Astrocyte (in vitro differentiated cells and primary cell): ENCODE measurements around the gene COL8A2. TPM values are rescaled to one million over a fixed set of nuclear protein-coding genes. Genes with fewer than 3 reads are reported as not detected.

ENCODE experiments used
- DNase-seq: peaks from one replicate; pipeline ENCODE4 v3.0.0-alpha.2; 2010; ENCODE audit warnings: low read depth
- FAIRE-seq: peaks from 2 replicates; lab custom pipeline; 2011; peaks lifted over from hg19 to GRCh38; lab: Jason Lieb, UNC
- H2AFZ ChIP-seq: 2 replicates; pipeline ENCODE4 v1.6.0; 2012; ENCODE audit warnings: low read depth, low read length, inconsistent platforms
- H3K27ac ChIP-seq: 2 replicates; pipeline ENCODE4 v1.5.1; 2011; ENCODE audit warnings: low read depth, low read length, inconsistent platforms
- H3K27me3 ChIP-seq: 2 replicates; pipeline ENCODE4 v1.6.0; 2011; ENCODE audit warnings: low read length, inconsistent platforms; ENCODE audit not compliant: insufficient read depth
- H3K36me3 ChIP-seq: 2 replicates; pipeline ENCODE4 v1.5.1; 2011; ENCODE audit warnings: low read length, inconsistent platforms; ENCODE audit not compliant: insufficient read depth
- H3K4me1 ChIP-seq: 2 replicates; pipeline ENCODE4 v1.5.1; 2011; ENCODE audit warnings: low read length, inconsistent platforms; ENCODE audit not compliant: insufficient read depth
- H3K4me2 ChIP-seq: 2 replicates; pipeline ENCODE4 v1.6.0; 2012; ENCODE audit warnings: low read length, inconsistent platforms
- H3K4me3 ChIP-seq: 2 replicates; pipeline ENCODE4 v1.5.1; 2011; ENCODE audit warnings: low read depth, mild to moderate bottlenecking, low read length, inconsistent platforms; ENCODE audit not compliant: insufficient read depth
- H3K79me2 ChIP-seq: 2 replicates; pipeline ENCODE4 v1.6.0; 2012; ENCODE audit warnings: mild to moderate bottlenecking, low read length, inconsistent platforms; ENCODE audit not compliant: insufficient read depth
- H3K9ac ChIP-seq: 2 replicates; pipeline ENCODE4 v1.6.0; 2012; ENCODE audit warnings: mild to moderate bottlenecking, low read length, inconsistent platforms
- H3K9me3 ChIP-seq: 2 replicates; pipeline ENCODE4 v1.5.1; 2012; ENCODE audit warnings: low read depth, mild to moderate bottlenecking, low read length, inconsistent platforms; ENCODE audit not compliant: insufficient read depth
- H4K20me1 ChIP-seq: 2 replicates; pipeline ENCODE4 v1.6.0; 2012; ENCODE audit warnings: low read length, inconsistent platforms; ENCODE audit not compliant: insufficient read depth
- H3K27ac Mint-ChIP-seq: one replicate; pipeline ENCODE4 v1.8.0; 2021; ENCODE audit warnings: mild to moderate bottlenecking, mixed read lengths; ENCODE audit not compliant: unreplicated experiment
- H3K27me3 Mint-ChIP-seq: one replicate; pipeline ENCODE4 v1.8.0; 2021; ENCODE audit warnings: low read depth, mixed read lengths; ENCODE audit not compliant: unreplicated experiment
- H3K36me3 Mint-ChIP-seq: one replicate; pipeline ENCODE4 v1.8.0; 2021; ENCODE audit warnings: low read depth, mixed read lengths; ENCODE audit not compliant: unreplicated experiment
- H3K4me1 Mint-ChIP-seq: one replicate; pipeline ENCODE4 v1.8.0; 2021; ENCODE audit warnings: low read depth, mixed read lengths; ENCODE audit not compliant: unreplicated experiment
- H3K4me3 Mint-ChIP-seq: one replicate; pipeline ENCODE4 v1.8.0; 2021; ENCODE audit warnings: mild to moderate bottlenecking, moderate library complexity, mixed read lengths; ENCODE audit not compliant: unreplicated experiment
- H3K9me3 Mint-ChIP-seq: one replicate; pipeline ENCODE4 v1.8.0; 2021; ENCODE audit warnings: mild to moderate bottlenecking, mixed read lengths; ENCODE audit not compliant: unreplicated experiment
- EZH2 ChIP-seq: IDR thresholded peaks from 2 replicates; pipeline ENCODE4 v1.6.1; 2012; ENCODE audit warnings: mild to moderate bottlenecking, low read length, inconsistent platforms; ENCODE audit not compliant: insufficient read depth
- total RNA-seq: library from RNA; stranded (reverse); gene quantifications from 2 replicates; pipeline ENCODE4 v1.2.1, GENCODE V29; 2021
- TF ChIP-seq, protein P1 (sequence below): IDR thresholded peaks from 2 replicates; pipeline ENCODE4 v1.5.1; 2011; ENCODE audit warnings: low read depth, mild to moderate bottlenecking, inconsistent platforms, low read length, moderate library complexity; ENCODE audit not compliant: insufficient read depth

COL8A2 gene
- total RNA-seq, 1 donor from 2014 or later: 3.4 TPM

DNA sequence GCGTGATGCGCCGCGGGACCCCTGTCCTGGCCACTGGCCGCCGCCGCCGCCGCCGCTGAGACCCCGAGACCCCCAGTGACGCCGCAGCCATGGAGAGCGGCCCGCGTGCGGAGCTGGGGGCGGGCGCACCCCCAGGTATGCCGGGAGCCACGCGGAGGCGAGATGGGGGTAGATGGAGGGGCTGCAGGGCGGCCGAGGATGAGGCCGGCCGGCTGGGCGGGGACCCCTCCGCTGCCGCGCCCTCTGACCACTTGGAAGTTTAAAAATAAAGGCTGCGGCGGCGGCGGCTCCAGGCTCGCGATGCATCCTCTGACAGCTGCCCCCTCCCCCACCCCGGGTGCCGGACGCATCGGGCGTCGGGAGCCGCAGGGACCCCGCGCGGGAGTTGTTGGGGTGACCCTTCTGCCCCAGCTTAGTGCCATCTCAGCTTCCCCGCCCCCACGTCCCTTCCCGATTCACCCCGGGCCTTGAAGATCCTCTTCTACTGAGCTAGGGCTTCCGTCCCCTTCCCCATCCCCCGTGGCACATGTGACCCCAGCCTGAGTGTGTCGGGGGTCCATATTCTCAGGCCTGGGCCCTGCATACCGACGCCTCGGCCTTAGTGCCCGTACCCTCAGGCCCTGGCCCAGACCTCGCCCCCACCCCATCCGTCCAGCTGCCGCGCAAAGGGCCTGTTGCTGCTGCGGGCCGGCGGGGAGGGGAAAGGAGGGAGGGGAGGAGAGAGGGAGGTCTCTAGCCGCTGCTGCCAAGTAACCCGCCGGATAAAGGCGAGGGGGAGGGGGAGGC lies 31.5 kb upstream of the COL8A2 start:
- H3K27ac Mint-ChIP-seq: peak overlapping the region; percentile 47
- Histone ChIP-seq H3K4me3 (peak overlapping the region; percentile 91), H2AFZ (no peak overlapping the region), H3K4me2 (peak overlapping the region; percentile 97), H3K27ac (peak overlapping the region; percentile 94), H3K9ac (peak overlapping the region; percentile 90), H3K79me2 (peaks cover 64% of the 10 kb centered on the region), H3K27me3 (no peaks in the 10 kb centered on the region), H3K4me1 (peaks cover 49% of the 10 kb centered on the region), H3K36me3 (peaks cover 13% of the 10 kb centered on the region), H3K9me3 (no peaks in the 10 kb centered on the region), H4K20me1 (peaks cover 48% of the 10 kb centered on the region)
- H3K4me1 Mint-ChIP-seq: peaks cover 42% of the 10 kb centered on the region
- no peak for DNase-seq
- H3K36me3 Mint-ChIP-seq: peaks cover 9% of the 10 kb centered on the region
- H3K9me3 Mint-ChIP-seq: peaks cover 4% of the 10 kb centered on the region
- no peaks in the 10 kb centered on the region for H3K27me3 Mint-ChIP-seq
- peak overlapping the region; percentile 95 for H3K4me3 Mint-ChIP-seq
- FAIRE-seq: no peak
- no peak for TF ChIP-seq EZH2
- TF ChIP-seq, protein P1, sequence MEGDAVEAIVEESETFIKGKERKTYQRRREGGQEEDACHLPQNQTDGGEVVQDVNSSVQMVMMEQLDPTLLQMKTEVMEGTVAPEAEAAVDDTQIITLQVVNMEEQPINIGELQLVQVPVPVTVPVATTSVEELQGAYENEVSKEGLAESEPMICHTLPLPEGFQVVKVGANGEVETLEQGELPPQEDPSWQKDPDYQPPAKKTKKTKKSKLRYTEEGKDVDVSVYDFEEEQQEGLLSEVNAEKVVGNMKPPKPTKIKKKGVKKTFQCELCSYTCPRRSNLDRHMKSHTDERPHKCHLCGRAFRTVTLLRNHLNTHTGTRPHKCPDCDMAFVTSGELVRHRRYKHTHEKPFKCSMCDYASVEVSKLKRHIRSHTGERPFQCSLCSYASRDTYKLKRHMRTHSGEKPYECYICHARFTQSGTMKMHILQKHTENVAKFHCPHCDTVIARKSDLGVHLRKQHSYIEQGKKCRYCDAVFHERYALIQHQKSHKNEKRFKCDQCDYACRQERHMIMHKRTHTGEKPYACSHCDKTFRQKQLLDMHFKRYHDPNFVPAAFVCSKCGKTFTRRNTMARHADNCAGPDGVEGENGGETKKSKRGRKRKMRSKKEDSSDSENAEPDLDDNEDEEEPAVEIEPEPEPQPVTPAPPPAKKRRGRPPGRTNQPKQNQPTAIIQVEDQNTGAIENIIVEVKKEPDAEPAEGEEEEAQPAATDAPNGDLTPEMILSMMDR: no peak

DNA sequence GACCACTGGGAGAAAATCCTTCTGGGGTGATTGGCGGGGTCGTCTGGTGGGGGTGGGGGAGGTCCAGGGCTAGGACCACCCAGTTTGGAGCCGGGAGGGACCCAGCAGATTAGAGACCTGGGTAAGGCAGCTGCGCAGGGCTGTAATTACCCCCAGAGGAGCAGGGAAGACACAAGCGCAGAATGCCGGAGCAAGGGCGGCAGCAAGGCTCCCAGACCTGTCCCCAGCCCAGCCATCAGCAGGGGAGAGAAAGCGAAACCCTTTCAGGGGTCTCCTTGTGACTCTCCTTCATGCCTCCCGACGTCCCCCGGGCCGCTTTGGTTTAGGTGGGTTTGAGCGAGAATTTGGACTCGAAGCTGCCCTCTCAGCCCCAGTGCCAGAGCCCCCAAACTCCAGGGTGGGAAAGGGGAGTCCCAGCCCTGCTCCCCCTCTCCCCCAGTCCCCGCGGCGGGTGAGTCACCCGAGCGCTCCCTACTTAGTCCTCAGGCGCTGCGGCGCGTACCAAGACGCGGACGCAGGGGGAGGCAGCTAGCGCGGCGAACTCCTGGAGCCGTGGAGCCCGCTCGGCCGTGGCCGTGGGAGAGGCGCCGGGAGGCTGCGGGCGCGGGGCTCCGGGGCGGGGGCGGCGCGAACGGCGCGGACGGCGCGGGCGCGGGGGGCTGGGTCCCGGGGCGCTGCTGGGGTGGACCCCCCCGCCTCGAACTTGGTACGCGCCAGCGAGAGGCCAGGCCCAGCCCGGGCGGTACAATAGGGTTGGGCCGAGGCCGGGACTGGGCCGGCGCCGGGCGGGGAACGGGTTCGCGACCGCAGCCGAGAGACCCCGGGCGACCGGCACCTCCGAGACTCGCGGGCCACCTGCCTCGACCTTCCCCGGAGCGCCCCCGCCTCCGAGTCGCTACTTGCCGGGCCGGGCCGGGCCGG lies 30.6 kb upstream of the COL8A2 start, which contains the start of gene MAP7D1:
Gene MAP7D1, plus strand, starts transcription at position 753 of the 921 bp plus-strand sequence. CDS start 258 bp downstream, outside the sequence.
- Mint-ChIP-seq H3K36me3 (peaks cover 9% of the 10 kb centered on the region), H3K9me3 (peaks cover 4% of the 10 kb centered on the region), H3K27ac (peak within 1 kb of the TSS; percentile 82), H3K4me1 (peaks cover 40% of the 10 kb centered on the region), H3K4me3 (peak within 1 kb of the TSS; percentile 95), H3K27me3 (no peaks in the 10 kb centered on the region)
- Histone ChIP-seq H3K27me3 (no peaks in the 10 kb centered on the region), H3K79me2 (peaks cover 56% of the 10 kb centered on the region), H3K4me1 (peaks cover 47% of the 10 kb centered on the region), H4K20me1 (peaks cover 40% of the 10 kb centered on the region), H3K36me3 (peaks cover 10% of the 10 kb centered on the region), H3K4me2 (peak within 1 kb of the TSS; percentile 97), H3K27ac (peak within 1 kb of the TSS; percentile 94), H3K4me3 (peak within 1 kb of the TSS; percentile 91), H3K9ac (peak within 1 kb of the TSS; percentile 90), H3K9me3 (no peaks in the 10 kb centered on the region), H2AFZ (no peak within 1 kb of the TSS)
- no peak for TF ChIP-seq EZH2
- TF ChIP-seq, protein P1: no peak
- FAIRE-seq: no peak
- DNase-seq: peak; percentile 63
